Left renal pelvis (tissue), 4 donors: ENCODE measurements around the gene TCP11. TPM values are rescaled to one million over a fixed set of nuclear protein-coding genes. Genes with fewer than 3 reads are reported as not detected.

Experiments
- DNase-seq, 4 donors: peaks; one replicate each; pipeline ENCODE4 v3.0.0-alpha.2; 2013; ENCODE audit warnings: low read depth in 4 of 4, low spot score in 3 of 4
- polyA plus RNA-seq, 4 donors: library from polyadenylated mRNA; unstranded; fragments of 120-200 nt; gene quantifications; one replicate each; pipeline ENCODE4 v1.2.1, GENCODE V29; 2013; ENCODE audit not compliant: insufficient read length in 4 of 4

Gene TCP11
- polyA plus RNA-seq = 1 to 10 TPM; 1.2 to 2.8 (median 1.5) TPM

DNA sequence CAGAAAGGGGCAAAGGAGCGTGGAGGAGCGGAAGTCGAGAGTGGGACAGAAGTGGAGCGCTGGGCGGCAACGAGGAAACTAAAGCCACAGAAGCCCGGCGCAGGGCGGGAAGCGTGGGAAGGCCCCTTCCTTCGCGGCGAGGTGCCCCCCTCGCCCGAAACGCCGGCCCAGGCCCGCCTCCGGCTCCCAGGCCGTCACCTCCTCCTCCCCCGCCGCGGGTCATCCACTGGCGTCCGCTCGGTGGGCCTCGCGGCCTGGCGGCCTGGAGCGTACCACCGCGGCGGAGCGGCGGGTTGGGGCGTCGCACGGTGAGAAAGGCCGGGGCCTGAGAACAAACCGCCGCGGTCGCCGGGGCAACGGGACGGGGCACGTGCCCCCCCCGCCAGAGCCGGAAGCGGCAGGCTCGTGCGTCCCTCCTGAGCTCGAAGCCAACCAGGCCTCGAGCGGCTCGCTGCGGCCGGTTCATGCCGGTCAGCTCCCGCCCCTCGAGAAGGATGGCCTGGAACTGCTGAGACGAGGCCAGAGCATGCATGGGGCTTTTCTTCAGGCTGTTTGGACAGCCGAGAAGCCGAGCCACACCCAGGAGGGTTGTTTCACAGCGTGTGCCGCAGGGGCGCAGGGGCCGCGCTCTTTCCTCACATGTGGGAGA, at the start of gene TCP11:
Gene TCP11, minus strand, starts transcription at position 333 of the 649 bp plus-strand sequence. CDS start 469 bp downstream, outside the sequence.
- no peak for DNase-seq

DNA sequence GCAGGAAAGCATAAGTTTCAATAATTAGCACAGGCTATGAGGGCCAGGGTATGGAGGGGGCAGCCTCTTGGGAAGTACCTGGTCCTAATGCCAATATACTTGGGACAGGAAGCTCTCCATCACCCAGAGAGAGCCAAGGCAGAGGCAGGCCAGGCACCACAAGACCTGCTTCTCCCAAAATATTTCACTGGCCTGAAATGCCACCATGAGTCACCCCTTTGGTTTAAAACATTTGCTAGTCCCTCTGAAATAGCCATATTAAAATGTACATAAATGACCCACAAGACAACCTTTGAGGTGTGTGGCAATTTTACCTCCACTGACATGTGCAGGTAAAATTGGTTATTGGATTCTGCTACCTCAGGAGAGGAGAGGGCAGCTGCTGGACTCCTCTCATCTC, 49.2 kb upstream of the TCP11 start:
- no peak for DNase-seq

DNA sequence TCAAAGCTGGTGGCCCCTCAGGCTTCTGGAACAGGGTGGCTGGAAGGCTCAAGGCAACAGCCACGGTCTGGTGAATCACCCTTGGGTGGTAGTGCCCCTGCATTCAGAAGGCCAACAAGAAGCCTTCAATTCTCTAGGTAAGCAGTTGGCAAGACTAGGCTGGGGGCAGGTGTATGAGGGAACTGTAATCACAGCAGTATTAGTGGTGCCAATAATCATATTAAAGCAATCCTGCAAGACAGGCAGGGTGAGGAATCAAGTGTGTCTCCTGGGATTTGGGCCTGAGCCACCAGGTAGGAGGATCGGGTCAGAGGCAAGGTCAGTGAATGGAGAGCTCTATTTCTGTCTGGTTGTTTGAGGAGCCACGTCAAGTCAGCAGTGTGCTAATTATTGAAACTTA, 47.7 kb upstream of the TCP11 start:
- DNase-seq = no peak

DNA sequence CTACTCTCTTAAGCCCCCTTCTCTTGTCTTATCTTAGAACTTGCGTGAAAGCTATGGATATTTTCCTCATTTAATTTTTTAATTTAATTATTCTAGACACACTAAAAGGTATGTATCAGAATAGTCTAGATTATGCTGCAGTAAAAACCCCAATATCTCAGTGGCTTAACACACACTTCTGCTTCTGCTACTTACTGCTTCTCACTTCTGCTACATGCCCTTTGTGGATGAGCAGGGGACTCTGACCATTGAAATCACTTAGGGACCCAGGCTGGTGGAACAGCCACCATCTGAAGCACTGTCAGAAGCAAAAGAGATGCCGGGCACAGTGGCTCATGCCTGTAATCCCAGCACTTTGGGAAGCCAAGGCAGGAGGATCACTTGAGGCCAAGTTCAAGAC, 45.4 kb upstream of the TCP11 start:
- no peak for DNase-seq

DNA sequence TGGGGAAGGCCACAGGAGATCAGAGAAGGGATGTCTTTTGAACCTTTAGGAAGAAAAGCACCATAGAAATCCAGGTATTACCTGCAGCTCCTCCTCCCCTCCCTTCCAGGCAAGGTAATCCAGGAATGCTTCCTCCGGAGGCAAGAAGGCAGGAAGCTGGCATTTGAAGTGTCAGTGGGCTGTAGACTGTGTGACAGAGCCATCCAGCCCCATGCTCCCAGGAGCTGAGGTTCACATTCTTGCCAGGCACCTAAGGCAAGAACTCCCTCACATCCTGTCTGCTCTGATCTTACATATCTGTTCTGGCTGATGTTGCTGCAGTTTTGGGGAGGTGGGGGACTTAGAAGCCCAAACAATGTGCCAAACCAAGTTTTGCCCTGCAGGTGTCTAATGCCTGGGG, 44.8 kb upstream of the TCP11 start:
- DNase-seq = no peak

DNA sequence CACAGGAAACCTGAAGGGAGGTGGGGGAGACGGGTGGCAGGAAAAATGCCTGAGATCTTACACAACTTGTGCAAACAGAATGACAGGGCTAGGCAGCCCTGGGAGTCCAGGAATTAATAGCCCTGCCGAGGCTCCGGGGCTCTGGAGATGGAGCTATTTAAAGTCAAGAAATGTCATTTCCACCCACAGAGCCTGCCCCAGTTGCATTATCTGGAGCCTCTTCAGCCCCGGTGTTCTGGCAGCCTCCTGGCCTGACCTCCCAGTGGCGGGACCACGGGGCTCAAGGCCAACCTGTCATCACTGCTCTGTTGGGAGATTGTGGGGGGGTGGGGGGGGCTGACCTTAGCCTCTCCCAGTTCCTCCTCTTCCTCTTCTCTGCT, 44.2 kb upstream of the TCP11 start:
- no peak for DNase-seq

DNA sequence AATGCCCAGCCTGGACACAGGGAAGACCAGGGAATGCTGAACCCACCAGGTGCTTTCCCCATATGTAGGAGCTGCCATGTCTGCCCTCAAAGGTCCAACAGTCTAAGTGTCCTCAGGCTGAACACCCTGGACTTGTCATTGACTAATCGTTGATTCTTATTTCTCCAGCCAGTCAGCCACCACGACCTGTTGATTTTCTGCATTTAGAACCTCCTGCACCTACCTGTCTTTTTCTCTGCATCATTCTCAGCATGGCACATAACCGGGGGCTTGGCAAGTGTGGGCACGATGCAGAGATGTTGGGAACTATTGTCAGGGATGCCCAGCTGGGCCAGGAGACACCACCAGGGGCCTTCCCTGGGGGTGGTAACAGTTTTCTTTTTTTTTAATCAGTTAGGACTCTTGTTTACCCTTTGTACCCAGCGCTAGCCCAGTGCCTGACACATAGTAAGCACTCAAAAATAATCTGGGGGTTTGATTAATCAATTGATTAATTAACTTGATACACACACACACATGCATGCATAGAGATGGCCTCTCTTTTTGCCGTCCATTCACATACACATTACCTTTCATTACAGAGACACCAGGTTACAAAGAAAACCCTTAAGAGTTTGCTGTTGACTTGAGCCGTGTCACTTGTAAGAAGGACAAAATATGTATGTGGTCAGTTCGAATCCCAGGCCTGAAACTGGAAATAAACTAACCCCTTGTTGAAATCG, 43.6 kb upstream of the TCP11 start:
- no peak for DNase-seq

DNA sequence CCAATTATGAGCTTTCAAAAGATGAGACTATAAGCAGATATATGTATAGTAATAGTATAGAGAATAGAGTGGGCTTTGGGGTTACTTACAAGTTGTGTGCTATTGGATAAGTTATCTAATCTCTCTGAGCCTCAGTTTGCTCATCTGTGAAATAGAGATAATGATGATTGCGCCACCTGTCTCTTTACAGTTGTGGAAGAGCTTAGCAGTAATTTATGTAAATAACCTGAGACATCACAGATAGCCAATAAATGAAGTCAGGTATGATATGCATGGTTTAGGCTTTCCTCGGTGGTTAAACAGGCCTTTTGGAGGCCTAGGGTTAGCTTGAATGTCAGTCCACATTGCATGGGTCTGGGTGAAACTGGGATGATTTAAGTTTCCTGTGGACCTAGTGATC, 42.8 kb upstream of the TCP11 start:
- DNase-seq = no peak

DNA sequence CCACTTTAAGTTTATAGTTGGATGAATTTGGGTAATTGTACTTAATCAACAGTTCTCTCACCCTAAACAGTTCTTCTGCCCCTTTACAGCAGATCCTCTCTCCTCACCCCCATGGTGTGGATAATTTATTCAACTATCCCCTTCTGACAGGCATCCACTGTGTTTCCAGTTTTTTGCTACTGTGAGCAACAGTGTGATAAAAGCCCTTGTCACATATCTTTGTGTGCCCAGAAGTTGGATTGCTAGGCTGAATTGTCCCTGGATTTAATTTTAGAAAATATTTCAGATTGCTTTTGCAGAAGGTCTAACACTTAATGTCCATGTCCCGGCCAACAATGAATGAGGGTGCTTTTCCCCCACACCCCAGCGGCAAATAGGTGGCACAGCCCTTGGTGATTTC, 42.1 kb upstream of the TCP11 start:
- no peak for DNase-seq

DNA sequence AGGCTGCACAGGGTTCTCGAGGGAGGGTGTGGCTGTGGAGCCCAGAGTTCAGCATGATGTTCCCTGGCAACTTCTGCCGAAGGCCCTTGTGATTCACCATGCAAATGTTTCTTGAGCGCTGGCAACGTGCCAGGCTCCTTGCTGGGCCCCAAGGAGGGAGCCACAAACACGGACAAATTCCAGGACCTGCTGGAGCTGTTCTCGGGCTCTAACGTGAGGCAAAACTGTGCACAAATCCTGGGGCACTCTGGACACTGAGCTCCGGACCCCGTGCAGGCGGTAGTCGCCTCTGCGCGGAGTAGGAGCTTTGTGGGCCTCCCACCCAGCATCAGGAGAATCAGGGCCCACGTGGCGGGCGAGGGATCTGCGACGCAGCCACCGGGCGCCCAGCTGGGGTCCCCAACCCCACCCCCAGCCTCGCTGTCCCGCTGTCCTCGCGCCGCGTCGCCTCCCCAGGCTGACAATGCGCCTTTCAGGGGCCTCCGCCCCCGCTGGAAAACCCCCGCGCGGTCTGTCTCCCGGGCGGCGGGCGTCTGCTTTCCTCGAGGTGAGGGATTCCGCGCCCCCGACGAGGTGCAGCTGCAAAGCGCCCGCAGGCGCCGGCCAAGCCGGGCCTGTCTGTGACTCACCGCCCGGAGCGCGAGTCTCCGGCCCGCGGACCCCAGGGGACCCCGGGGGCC, 40.9 kb upstream of the TCP11 start:
- DNase-seq = no peak

DNA sequence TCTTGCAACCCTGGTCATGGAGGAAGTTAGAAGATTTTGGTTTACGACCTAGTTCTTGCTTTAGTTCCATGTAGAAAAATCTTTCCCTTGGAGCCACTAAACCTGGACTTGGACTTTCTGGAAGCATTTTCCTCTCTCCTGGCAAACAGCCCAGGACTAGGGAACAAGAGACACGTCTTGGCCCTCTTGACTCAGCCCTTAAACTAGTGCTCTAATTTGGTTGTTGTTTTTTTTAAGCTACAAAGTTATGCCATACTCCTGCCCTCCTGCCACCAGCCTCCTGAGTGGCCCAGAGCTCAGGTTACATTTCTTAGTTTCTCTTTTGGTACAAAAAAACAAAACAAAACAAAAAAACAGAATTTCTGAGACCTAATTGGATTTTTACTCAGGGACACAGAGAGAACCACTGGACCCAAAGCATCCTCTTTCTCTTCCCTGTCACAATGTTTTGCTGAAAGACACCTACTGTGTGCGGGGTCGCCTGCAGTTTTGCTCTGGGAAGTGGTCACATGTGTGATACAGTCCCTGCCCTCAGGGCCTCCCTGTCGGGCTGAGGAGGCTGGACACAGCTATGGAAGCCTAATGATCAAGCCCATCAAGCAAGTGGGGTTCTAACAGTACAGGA, 40.3 kb upstream of the TCP11 start:
- DNase-seq = no peak

DNA sequence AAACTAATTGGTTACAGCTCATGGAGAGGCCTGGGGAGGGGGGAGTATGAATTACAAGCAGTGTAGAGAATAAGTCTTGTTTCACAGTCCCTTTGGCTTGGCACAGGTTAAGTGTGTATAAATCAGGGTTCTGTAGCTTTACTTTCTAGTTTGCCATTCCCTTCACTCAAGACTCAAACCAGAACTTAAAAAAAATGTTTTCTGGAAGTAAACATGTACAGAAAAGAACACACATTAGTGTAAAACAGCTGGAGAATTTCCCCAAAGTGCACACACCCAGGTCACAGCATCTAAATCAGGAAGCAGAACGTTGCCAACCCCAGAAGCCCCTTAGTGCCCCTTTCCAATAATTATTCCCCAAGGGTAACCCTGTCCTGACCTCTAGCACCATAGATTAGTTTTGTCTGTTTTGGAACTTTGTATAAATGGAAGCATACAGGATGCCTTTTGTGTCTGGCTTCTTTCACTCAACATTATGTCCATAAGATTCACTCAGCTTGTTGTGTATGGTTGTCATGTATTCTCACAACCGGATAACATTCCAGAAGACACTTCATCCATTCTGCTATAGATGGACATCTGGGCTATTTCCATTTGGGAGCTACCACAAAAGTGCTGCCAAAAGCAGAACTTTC, 38.9 kb upstream of the TCP11 start:
- DNase-seq = no peak

DNA sequence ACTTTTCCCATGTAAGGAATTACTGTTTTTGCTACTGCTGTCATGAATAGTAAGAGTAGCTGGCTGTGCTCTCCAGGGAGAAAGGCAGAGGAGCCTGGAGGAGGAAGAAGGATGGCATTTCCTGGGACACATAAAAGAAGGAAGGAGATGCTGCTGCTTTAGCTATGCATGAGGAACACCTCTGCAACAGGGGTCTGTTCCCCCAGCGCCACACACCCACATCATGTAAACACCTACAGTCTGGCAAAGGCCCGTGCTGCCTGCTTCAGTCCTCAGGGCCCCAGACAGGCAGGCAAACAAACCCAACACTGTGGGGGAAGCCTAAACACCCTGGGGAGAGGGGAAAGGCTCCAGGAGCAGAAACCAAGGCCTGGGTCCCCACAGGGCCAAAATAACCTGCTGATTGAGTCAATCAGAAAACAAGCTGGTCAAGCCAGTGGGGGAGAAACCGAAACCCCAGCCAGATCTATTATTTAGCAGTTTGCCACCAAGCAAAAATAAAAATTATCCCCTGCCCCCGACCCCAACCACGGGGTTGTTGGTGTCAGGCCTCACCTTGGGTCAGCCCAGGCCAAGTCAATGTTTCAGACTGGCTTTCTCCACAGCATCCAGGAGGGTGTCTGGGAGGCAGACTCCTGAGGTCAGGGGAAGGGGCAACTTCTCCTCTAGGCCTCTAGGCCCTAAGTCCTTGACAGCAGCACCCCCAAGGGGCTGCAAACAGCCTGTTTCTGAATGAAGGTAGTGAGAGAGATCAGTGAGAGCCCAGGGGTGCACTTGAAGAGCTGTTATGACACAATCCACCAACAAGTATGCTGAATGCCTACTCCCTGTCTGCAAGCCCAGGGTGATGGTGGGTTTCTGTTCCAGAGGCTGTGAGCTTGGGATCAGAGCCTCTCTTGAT, 38.0 kb upstream of the TCP11 start:
- no peak for DNase-seq

DNA sequence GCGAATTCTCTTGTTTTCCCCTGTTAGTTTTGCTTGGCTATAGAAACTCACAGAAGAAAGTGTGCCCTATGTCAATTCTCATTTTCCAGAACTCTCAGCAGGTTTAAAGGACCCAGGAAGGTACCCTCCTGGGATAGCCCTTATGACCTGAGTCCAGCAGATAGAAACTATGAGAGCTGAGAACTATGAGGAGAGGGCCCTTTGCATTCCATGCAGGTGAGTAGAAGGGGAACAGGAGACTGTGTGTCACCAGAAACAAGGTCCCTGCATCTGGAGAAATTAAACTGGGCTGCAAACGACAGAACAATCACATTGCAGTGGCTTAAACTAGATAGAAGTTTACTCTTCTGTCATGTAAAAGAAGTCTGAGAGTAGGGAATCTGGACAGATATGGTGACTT, 36.9 kb upstream of the TCP11 start:
- DNase-seq = no peak

DNA sequence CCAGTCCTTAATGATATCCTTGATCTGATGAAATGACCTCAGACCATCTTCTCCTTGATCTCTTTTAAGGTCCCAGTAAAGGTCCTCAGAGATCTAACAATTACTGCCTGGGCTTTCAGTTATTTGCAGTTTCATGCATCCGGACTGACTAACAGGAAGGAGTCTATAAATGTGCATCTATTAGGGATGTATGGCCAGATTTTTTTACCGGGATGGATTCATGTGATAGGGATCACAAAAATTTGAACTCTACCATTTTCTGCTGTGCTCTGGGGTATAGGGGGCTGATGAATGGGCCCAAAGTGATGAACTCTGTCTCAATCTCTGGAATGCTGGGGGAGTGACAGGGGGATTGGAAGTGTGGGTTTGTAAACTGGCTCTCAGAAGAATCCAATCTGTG, 36.5 kb upstream of the TCP11 start:
- no peak for DNase-seq

DNA sequence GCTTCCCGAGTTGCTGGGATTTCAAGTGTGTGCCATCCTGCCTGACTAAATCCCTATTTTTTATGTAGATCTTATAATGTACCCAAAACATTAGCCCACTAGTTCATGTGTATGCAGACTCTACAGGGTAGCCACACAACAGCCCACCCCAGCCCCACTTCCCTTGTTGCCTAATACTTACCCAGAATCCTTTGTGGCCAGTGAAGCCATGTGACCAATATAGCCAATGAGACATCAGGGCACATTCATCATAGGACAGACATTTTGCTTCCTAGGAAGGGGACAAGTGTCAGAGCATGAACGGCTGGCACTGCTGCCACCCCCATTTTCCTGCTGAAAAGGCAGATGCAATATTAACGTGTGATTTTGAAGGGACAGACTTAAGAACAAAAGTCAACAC, 36.0 kb upstream of the TCP11 start:
- no peak for DNase-seq

DNA sequence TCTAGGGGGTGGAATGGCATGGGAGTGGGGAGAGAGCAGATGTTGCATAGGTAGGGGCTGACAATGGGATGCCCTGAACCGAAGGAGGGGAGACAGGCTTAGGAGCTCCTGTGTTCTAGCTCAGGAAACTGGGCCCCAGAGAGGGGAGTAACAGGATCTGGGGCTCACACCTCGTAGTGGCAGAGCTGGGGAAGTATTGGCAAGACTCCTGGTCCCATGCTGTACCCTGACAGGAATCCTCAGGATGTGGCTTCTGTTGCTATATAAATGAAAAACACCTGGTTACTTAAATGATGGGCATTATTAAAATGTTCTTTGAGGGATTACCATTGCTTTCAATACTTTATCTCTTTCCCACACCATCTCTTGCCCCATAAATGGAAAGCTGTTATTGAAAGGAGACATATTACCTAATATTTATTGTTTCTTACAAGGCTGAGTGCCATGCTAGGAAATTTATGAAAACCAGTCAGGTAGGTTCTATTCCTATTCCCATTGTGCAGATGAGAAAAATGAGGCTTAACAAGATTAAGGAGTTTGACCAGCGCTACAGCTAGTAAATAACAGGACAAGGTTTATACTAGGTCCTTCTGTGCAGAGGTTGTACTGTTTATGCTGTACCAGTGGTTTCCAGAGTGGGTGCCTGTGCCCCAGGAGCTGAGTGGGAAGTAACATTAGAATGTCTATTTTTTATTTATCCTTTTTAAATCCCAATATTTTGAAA, 35.3 kb upstream of the TCP11 start:
- no peak for DNase-seq

DNA sequence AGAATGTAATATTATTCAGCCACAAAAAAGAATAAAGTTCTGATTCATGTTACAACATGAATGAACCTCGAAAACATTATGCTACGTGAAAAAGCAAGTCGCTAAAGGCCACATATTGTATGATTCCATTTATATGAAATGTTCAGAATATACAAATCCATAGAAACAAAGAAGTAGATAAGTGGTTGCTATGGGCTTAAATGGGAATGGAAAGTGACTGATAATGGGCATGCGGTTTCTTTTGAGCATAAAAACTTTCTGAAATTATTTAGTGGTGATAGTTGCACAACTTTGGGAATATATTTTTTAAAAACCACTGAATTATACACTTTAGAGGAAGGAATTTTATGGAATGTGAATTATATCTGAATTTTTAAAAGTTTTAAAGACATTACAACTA, 33.4 kb upstream of the TCP11 start:
- DNase-seq = no peak

DNA sequence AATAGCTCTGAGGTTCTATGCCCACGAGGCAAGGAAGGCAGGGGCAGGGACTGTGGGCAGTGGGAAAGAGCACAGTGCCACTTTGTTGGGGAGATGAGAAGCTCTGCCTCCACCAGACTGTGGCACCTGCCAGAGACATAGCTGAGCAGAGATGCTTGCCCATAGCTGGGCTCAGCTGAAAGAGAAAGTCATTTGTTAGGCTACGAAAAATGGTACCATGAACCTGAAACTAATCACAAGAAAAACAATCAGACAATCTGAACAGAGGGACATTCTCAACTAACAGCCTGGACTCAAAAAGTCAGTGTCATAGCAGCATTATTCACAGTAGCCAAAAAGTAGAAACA, 32.9 kb upstream of the TCP11 start:
- DNase-seq = no peak
